Parathyroid adenoma (tissue), 2 donors: ENCODE data around the gene TMED4.

Experiments
- H2AFZ ChIP-seq: fragments of 300-600 bp; sonication (generic); one replicate; pipeline ENCODE4 v1.7.0; 2017; ENCODE audit warnings: antibody characterized with exemption, mild to moderate bottlenecking
- H3K27ac ChIP-seq: fragments of 300-600 bp; sonication (generic); one replicate; pipeline ENCODE4 v1.7.0; 2017
- H3K27me3 ChIP-seq: fragments of 300-600 bp; sonication (generic); one replicate; pipeline ENCODE4 v1.7.0; 2017; ENCODE audit warnings: low read length; ENCODE audit not compliant: control insufficient read depth, insufficient read depth
- H3K36me3 ChIP-seq: fragments of 300-600 bp; sonication (generic); one replicate; pipeline ENCODE4 v1.7.0; 2017; ENCODE audit warnings: low read length; ENCODE audit not compliant: control insufficient read depth, insufficient read depth
- H3K4me1 ChIP-seq: fragments of 300-600 bp; sonication (generic); one replicate; pipeline ENCODE4 v1.7.0; 2017; ENCODE audit warnings: control low read depth
- H3K4me2 ChIP-seq: fragments of 300-600 bp; sonication (generic); one replicate; pipeline ENCODE4 v1.7.0; 2017; ENCODE audit warnings: low read length
- H3K4me3 ChIP-seq: fragments of 300-600 bp; sonication (generic); one replicate; pipeline ENCODE4 v1.7.0; 2017; ENCODE audit warnings: low read depth, low read length
- H3K79me2 ChIP-seq: fragments of 300-600 bp; sonication (generic); one replicate; pipeline ENCODE4 v1.7.0; 2017; ENCODE audit warnings: control low read depth
- H3K9ac ChIP-seq: fragments of 300-600 bp; sonication (generic); one replicate; pipeline ENCODE4 v1.7.0; 2017; ENCODE audit warnings: mild to moderate bottlenecking
- H3K9me3 ChIP-seq: fragments of 300-600 bp; sonication (generic); one replicate; pipeline ENCODE4 v1.7.0; 2017; ENCODE audit warnings: low read length; ENCODE audit not compliant: control insufficient read depth
- CTCF ChIP-seq: fragments of 300-600 bp; sonication (generic); IDR thresholded peaks from one replicate; pipeline ENCODE4 v1.7.0; 2017; ENCODE audit warnings: antibody characterized with exemption, mild to moderate bottlenecking
- donor health status: primary hyperparathyroidism.

TMED4 gene

GRCh38 chr7:44590910-44591309 lies 8.9 kb upstream of the TMED4 start:
- no peak overlapping the region for H2AFZ ChIP-seq
- no peak overlapping the region for H3K4me2 ChIP-seq
- peaks cover 2% of the 10 kb centered on the region for H3K4me1 ChIP-seq
- H3K4me3 ChIP-seq: no peak overlapping the region
- no peak overlapping the region for H3K27ac ChIP-seq
- no peaks in the 10 kb centered on the region for H3K36me3 ChIP-seq
- H3K27me3 ChIP-seq: no peaks in the 10 kb centered on the region
- no peaks in the 10 kb centered on the region for H3K9me3 ChIP-seq
- no peaks in the 10 kb centered on the region for H3K79me2 ChIP-seq
- H3K9ac ChIP-seq: no peak overlapping the region
- TF ChIP-seq CTCF: no peak

DNA sequence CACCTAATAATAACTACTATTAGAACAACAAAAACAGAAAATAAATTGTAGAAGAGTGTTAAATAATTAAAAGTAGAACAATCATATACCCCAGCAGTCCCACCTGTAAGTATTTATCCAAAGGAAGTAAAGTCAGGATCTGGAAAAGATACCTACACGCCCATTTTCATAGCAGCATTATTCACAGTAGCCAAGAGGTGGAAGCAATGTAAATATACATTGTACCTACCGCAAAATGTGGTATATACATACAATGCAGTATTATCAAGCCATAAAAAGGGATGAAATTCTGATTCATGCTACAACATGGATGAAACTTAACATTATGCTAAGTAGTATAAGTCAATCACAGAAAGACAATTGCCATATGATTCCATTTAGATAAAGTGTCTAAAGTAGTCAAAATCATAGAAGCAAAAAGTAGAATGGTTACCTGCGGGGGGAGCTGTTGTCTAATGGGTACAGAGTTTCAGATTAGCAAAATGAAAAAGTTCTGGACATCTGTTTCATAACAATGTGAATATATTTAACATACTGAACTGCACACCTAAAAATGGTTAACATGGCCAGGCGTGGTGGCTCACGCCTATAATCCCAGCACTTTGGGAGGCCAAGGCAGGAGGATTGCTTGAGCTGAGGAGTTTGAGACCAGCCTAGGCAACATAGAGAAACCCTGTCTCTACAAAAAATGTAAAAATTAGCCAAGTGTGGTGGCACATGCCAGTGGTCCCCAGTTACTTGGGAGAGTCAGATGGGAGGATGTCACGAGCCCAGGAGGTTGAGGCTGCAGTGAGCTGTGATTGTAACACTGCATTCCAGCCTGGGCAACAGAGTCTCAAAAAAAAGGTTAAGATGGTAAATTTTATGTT lies 6.0 kb upstream of the TMED4 start:
- H3K4me2 ChIP-seq: no peak overlapping the region
- H2AFZ ChIP-seq: no peak overlapping the region
- peak; percentile 73 for TF ChIP-seq CTCF
- no peaks in the 10 kb centered on the region for H3K36me3 ChIP-seq
- H3K79me2 ChIP-seq: no peaks in the 10 kb centered on the region
- H3K9ac ChIP-seq: no peak overlapping the region
- H3K9me3 ChIP-seq: no peaks in the 10 kb centered on the region
- H3K27me3 ChIP-seq: no peaks in the 10 kb centered on the region
- H3K27ac ChIP-seq: no peak overlapping the region
- H3K4me3 ChIP-seq: no peak overlapping the region
- H3K4me1 ChIP-seq: no peaks in the 10 kb centered on the region

DNA sequence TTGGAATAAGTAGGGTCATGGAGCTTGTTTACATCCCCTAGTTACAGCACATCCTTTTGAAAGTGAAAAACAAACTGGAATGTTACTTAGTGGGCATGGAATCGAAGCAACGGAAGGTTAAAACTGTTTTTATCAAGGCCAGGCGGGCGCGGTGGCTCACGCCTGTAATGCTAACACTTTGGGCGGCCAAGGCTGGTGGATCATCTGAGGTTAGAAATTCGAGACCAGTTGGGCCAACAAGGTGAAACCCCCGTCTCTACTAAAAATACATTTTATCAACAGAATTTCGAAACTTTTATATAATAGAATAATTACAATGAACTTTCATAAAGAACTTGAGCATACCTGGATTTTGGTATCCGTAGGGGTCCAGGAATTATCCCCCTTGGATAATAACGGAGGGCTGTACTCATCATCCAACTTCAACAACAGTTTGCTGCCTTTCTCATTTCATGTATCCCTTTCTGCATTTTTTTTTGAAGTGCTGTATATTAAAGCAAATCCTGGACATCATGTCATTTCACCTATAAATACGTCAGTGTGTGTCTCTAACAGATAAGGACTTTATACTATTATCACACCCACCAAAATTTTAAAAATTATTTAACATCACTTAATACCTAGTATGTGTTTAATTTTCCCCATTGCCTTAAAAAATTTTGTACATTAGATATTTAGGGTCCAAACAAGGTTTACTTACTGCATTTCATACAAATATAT lies 1.3 kb upstream of the TMED4 start:
- Histone ChIP-seq H3K9me3 (no peaks in the 10 kb centered on the region), H3K79me2 (peaks cover 12% of the 10 kb centered on the region), H3K4me2 (no peak overlapping the region), H3K4me3 (no peak overlapping the region), H3K36me3 (no peaks in the 10 kb centered on the region), H3K9ac (no peak overlapping the region), H2AFZ (peak overlapping the region; percentile 99), H3K4me1 (peaks cover 20% of the 10 kb centered on the region), H3K27ac (peak overlapping the region; percentile 99), H3K27me3 (no peaks in the 10 kb centered on the region)
- TF ChIP-seq CTCF: no peak

DNA sequence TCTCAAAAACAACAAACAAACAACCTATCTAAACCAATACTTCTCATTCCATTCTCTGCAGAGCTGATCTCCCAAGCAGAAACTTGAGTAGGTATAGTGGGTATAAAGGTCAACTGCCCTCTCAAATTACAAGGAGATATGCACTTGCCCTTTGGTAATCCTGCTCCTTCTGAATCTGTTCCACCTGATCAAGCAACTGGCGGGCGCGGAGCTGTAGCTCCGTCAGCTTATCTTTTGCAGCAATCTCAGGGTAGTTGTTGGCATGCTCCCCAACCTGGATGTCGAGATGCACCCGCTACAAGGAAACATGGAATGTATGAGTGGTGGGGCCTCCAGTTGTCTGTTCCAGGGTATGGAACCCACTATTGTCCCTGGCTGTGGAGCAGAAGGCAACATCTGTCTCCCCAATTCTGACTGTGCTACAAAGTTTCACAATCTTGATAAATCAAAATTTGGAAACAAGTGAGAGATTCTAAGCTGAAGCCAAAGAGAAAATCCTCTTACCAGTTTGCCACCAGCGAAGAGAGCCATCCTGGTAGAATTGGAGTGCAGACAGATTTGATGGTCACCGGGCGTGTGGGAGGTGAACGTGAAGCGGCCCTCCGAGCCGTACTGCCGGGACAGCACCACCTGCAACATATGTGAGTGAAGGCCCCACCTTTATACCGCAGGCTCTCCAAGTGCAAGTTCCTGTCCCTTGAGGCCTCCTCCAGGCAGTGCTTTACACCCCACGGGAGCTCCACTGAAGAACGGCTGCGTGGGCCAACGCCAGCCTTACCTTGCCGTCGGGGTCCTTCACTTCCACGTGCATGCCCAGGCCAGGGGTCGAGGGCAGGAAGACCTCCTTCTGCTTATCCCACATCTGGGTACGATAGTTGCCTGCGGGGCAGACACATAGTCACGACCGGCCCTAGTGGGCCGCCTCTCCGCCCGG lies 819 bp downstream of the TMED4 start:
- Histone ChIP-seq H3K9me3 (no peaks in the 10 kb centered on the region), H3K4me2 (peak overlapping the region; percentile 76), H3K27me3 (no peaks in the 10 kb centered on the region), H3K27ac (peak overlapping the region; percentile 99), H3K36me3 (no peaks in the 10 kb centered on the region), H2AFZ (peak overlapping the region; percentile 85), H3K4me3 (peak overlapping the region; percentile 83), H3K79me2 (peaks cover 22% of the 10 kb centered on the region), H3K4me1 (peaks cover 20% of the 10 kb centered on the region), H3K9ac (peak overlapping the region; percentile 91)
- no peak for TF ChIP-seq CTCF
